Smooth muscle cell of the brain vasculature (primary cell): Measurements from ENCODE around the gene PARP4.
"Not testable (repeated sequence)": the region's sequence is repeated elsewhere in the genome, so short reads cannot be mapped to it uniquely, and the experiment has no call there.

ENCODE experiments used
- DNase-seq: peaks from one replicate; pipeline ENCODE4 v3.0.0-alpha.2; 2012; ENCODE audit warnings: low read depth, low spot score

Gene PARP4

GRCh38 chr13:24505756-24506155 lies 6.8 kb downstream of the PARP4 start:
- DNase-seq: no peak

GRCh38 chr13:24505256-24505655 lies 7.3 kb downstream of the PARP4 start:
- no peak for DNase-seq

- no peak for DNase-seq
Measured at GRCh38 chr13:24503379-24503696, 9.2 kb downstream of the PARP4 start.

GRCh38 chr13:24502533-24503378 lies 9.8 kb downstream of the PARP4 start:
- DNase-seq: no peak

GRCh38 chr13:24500977-24501376 lies 11.6 kb downstream of the PARP4 start:
- DNase-seq: no peak

GRCh38 chr13:24497742-24498141 lies 14.8 kb downstream of the PARP4 start:
- DNase-seq: no peak

- not testable (repeated sequence) for DNase-seq
Measured at GRCh38 chr13:24496295-24496694, 16.3 kb downstream of the PARP4 start.

- no peak for DNase-seq
Measured at GRCh38 chr13:24495151-24495729, 17.3 kb downstream of the PARP4 start.

GRCh38 chr13:24493356-24493755 lies 19.2 kb downstream of the PARP4 start:
- no peak for DNase-seq

GRCh38 chr13:24491845-24492244 lies 20.7 kb downstream of the PARP4 start:
- DNase-seq: no peak

- DNase-seq: no peak
Measured at GRCh38 chr13:24489721-24490120, 22.9 kb downstream of the PARP4 start.

- DNase-seq: not testable (repeated sequence)
Measured at GRCh38 chr13:24488092-24488491, 24.5 kb downstream of the PARP4 start.

GRCh38 chr13:24486017-24486657 lies 26.4 kb downstream of the PARP4 start:
- not testable (repeated sequence) for DNase-seq

- no peak for DNase-seq
Measured at GRCh38 chr13:24473686-24474085, 38.9 kb downstream of the PARP4 start.

- DNase-seq: not testable (repeated sequence)
Measured at GRCh38 chr13:24472129-24472528, 40.4 kb downstream of the PARP4 start.

GRCh38 chr13:24463078-24463477 lies 49.5 kb downstream of the PARP4 start:
- DNase-seq: no peak

- no peak for DNase-seq
Measured at GRCh38 chr13:24460256-24460655, 52.3 kb downstream of the PARP4 start.

- no peak for DNase-seq
Measured at GRCh38 chr13:24459726-24460125, 52.9 kb downstream of the PARP4 start.

GRCh38 chr13:24459234-24459633 lies 53.3 kb downstream of the PARP4 start:
- peak; percentile 18 for DNase-seq

GRCh38 chr13:24458736-24459135 lies 53.8 kb downstream of the PARP4 start:
- DNase-seq: no peak

- DNase-seq: no peak
Measured at GRCh38 chr13:24456396-24456795, 56.2 kb downstream of the PARP4 start.

- no peak for DNase-seq
Measured at GRCh38 chr13:24454056-24454455, 58.5 kb downstream of the PARP4 start.

GRCh38 chr13:24452044-24452443 lies 60.5 kb downstream of the PARP4 start:
- DNase-seq: no peak
